Subcutaneous adipose tissue (tissue), 4 donors: ENCODE results near the gene PRKAR2B. TPM values are rescaled to one million over a fixed set of nuclear protein-coding genes. Genes with fewer than 3 reads are reported as not detected.

Experiments
- total RNA-seq, 4 donors: library from RNA; depleted of rRNA; stranded (reverse); fragments of >200 nt; gene quantifications; one replicate each; pipeline ENCODE4 v1.1.0, GENCODE V29; 2016
- TF ChIP-seq, protein P1 (sequence below): fragments of 450-650 bp; IDR thresholded peaks from one replicate; pipeline ENCODE4 v1.5.1; 2016; ENCODE audit warnings: low read depth, mild to moderate bottlenecking, control low read depth, antibody characterized with exemption, moderate library complexity

Gene PRKAR2B
- total RNA-seq, 4 donors from 2014 or later: 224 to 678 (median 404) TPM

DNA sequence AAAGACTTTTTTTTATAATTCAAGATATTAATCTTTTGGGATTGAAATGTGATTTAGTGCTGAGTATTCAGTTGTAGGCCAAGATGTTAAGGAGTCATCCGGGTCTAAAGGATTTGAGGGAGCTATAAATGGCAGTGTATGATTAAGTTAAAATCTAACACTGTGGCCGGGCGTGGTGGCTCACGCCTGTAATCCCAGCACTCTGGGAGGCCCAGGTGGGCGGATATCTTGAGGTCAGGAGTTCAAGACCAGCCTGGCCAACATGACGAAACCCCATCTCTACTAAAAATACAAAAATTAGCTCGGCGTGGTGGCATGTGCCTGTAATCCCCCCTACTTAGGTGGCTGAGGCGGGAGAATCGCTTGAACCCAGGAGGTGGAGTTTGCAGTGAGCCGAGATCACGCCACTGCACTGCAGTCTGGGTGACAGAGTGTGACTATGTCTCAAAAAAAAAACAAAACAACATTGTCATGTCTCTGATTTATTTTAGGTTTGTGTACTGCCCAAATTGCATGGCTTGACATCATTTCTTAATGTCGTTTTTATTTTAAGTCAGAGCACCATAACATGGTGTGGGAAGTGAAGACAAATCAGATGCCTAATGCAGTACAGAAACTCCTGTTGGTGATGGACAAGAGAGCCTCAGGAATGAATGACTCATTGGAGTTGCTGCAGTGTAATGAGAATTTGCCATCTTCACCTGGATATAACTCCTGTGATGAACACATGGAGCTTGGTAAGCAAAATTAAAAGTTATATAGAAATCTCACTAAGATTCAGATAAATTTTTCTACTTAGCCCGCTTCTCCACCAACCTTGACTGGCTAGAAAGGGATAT lies 135.0 kb downstream of the PRKAR2B start:
- TF ChIP-seq, protein P1, sequence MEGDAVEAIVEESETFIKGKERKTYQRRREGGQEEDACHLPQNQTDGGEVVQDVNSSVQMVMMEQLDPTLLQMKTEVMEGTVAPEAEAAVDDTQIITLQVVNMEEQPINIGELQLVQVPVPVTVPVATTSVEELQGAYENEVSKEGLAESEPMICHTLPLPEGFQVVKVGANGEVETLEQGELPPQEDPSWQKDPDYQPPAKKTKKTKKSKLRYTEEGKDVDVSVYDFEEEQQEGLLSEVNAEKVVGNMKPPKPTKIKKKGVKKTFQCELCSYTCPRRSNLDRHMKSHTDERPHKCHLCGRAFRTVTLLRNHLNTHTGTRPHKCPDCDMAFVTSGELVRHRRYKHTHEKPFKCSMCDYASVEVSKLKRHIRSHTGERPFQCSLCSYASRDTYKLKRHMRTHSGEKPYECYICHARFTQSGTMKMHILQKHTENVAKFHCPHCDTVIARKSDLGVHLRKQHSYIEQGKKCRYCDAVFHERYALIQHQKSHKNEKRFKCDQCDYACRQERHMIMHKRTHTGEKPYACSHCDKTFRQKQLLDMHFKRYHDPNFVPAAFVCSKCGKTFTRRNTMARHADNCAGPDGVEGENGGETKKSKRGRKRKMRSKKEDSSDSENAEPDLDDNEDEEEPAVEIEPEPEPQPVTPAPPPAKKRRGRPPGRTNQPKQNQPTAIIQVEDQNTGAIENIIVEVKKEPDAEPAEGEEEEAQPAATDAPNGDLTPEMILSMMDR: no peak

DNA sequence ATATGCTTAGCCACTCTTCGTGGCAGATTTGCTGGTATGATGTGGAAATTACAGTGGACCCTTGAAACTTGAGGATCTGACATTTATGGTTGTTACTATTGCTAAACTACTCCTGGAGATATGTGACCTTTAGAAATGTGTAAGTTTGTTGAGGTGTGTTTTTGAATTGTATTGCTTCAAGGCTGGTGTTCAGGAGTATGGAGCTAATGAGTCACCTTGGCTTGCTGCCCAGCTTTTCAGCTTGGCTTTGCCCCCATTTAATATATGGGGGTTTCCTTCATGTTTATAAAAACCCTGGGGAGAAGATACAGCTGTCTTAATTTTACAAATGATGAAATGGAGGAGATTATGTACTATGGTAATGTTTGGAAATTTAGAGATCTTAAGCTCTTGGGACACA lies 135.9 kb downstream of the PRKAR2B start:
- TF ChIP-seq, protein P1: no peak

DNA sequence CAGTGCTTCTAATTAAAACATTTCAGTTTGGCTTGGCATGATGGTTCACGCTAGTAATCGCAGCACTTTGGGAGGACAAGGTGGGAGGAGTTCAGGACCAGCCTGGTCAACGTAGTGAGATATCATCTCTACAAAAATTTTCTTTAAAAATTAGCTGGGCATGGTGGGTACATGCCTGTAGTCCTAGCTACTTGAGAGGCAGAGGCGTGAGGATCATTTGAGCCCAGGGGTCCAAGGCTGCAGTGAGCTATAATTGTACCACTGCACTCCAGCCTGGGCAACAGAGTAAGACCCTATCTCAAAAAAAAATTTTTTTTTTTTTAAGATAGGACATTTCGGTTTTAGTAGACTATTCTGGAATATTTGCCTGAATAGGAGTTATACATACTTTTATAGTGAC lies 136.7 kb downstream of the PRKAR2B start:
- TF ChIP-seq, protein P1: no peak

DNA sequence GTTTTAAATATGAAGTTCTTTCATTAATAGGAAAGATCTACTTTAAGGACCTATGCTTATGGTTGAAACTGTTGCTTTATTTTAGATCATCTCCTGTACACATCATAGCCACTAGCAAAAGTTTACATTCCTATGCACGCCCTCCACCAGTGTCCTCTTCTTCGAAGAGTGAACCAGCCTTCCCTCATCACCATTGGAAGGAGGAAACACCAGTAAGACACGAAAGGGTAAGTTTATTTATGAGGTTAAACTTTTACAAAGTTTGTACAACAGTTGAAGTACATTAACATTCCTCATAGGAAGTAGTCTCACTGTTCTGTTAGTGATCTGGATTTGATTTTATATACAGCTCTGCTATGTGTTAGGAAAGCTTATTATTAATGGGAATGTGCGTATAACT lies 141.2 kb downstream of the PRKAR2B start:
- TF ChIP-seq, protein P1: no peak

DNA sequence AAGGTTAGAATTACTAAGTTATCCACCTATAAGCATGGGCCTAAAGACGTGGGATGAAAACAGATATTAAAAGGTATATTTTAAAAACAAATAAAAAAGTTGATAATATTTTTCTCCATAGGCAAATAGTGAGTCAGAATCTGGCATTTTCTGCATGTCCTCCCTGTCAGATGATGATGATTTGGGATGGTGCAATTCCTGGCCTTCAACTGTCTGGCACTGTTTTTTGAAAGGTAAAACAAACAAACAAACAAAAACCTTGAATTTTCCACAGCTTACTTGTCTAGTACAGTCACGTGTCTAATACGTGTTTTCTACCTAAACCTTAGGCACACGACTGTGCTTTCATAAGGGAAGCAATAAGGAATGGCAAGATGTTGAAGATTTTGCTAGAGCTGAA lies 141.7 kb downstream of the PRKAR2B start:
- TF ChIP-seq, protein P1: no peak

DNA sequence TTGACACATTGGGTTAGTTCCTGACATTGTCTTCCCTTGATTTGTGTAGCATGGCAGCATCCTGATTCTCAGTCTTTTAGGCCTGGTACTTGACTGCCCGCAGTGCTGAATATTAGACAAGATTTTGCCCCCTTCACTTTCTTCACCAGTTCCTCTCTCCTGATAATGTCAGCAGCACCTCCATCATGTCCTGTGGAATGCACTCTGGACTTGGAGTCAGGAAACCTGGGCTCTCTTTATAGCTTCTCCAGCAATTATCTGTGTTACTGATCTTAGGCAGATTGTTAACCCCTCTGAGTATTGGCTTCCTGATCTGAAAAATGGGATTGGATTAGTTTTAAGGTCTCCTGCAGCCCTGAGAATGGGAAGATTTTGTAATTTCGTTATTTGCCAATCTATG lies 143.3 kb downstream of the PRKAR2B start:
- TF ChIP-seq, protein P1: no peak

DNA sequence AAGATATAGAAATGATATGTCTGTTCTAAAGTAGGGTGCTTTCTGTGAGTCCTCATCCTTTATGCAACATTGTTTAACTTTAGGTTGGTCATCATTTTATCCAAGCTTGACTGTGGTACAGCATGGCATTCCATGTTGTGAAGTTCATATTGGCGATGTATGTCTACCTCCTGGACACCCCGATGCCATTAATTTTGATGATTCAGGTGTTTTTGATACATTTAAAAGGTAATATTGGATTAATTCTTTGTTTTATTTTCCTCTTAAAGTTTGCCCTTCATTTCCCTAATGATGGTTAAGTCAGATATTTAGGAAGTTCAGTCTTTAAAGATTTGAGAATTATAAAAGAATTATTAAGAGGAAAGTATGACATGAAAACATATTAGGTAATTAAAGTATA lies 145.6 kb downstream of the PRKAR2B start:
- TF ChIP-seq, protein P1: no peak
